NCI-H82 treated with DMSO at 0.1 percent for 48 hours (cell line): Measurements from ENCODE around the gene COMMD1.
A peak's percentile ranks its signal among the peaks of the same experiment; 100 is the strongest.
"Not testable (repeated sequence)": the region's sequence is repeated elsewhere in the genome, so short reads cannot be mapped to it uniquely, and the experiment has no call there.

Experiments used
- DNase-seq: peaks from one replicate; lab custom pipeline; 2025; ENCODE audit not compliant: unreplicated experiment; lab: John Stamatoyannopoulos, UW

COMMD1 gene

DNA sequence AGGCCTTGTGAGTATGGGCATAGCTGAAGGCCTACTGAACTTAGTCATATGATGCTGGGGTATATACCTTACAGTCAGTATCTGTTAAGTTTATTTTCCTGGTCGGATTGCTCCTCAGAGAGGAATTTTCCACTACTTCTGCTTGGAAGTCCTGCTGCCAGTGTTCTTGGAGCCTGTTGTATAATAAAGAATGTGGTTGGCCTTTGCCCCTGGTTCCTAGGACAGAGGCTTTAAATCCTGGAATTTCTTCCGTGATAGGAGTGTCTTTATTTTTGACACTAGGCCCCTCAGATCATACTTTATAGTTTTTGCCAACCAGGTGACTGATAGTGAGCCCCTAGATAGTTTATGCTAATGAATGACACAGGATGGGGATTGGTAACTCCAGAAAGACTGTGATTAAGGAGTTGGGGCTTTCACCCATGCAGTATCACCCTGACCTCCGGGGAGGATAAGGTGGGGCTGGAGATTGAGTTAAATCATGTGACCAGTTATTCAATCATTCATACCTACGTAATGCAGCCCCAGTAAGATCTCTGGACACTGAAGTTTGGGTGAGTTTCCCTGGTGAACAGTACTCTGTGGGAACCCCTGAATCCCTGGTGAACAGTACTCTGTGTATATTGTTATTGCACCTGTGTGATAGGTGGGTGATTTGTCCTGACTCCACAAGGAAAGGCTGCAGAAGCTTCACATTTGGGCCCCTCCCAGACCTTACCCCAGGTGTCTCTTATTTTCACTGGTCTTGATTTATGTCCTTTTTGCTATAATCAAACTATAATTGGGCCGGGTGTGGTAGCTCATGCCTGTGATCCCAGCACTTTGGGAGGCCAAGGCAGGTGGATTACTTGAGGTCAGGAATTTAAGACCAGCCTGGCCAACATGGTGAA, 56.9 kb downstream of the COMMD1 start:
- DNase-seq = no peak

DNA sequence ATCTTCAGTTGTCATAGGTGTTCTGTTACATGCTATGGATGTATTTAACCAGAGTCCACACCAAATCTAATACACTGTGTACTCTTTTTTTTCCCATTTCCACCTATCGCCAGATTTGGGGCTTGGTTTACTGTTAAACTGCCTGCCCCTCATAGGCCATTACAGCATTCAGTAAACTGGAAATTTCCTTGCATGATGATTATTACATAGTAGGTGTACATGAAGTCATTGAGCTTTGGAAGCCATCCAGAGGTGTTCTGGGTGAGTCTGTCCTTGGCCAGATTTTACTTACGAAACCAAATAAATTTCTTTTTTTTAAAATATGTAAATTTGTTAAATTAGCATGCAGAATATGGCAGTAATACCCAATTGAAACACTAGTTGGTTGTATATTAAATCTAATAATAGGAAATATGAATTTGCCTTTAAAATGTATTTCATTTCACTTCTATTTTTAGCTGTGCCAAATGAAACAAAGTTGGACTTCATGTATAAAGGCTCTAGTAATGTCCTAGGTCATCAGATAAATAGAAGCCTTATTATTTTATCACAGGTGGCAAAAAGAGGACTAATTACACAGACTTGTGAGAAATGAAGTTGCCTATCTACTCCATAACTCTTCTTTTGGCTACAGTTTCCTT, 60.7 kb downstream of the COMMD1 start:
- no peak for DNase-seq

DNA sequence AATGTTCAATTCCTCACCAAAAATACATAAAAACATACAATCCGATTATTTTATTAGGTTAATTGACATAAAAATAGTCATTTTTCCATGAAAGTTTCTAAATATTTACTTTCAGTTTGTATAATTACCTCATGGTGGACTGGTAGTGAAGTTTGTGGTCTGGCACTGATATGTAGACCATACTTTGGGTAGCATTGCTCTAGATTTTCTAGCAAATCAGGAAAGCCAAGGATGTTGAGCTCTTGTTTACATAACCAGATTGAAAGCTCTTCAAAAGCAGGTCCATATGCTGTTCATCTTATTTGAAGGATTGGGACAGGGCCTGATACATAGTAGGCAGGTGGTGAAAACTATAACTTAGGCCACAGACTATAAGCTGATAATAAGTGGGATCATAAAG, 61.8 kb downstream of the COMMD1 start:
- peak; percentile 85 for DNase-seq

DNA sequence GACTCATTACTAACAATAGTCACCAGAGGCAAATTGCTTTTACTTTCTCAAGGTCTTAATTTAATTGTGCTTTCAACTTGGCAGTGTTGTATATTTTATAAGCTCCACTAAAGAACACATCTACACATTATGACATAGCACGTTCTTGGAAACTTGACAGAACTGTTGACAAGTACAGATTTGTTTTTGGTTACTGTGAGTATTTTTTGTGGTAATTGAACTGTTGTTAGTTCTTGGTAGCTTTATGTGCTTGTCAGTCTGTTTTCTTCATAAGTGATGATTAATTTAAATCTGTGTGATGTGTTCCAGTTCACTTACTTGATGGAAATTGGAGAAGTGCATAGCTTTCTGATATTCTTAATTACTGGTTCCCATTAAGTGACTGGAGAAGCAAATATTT, 63.9 kb downstream of the COMMD1 start:
- DNase-seq = no peak

DNA sequence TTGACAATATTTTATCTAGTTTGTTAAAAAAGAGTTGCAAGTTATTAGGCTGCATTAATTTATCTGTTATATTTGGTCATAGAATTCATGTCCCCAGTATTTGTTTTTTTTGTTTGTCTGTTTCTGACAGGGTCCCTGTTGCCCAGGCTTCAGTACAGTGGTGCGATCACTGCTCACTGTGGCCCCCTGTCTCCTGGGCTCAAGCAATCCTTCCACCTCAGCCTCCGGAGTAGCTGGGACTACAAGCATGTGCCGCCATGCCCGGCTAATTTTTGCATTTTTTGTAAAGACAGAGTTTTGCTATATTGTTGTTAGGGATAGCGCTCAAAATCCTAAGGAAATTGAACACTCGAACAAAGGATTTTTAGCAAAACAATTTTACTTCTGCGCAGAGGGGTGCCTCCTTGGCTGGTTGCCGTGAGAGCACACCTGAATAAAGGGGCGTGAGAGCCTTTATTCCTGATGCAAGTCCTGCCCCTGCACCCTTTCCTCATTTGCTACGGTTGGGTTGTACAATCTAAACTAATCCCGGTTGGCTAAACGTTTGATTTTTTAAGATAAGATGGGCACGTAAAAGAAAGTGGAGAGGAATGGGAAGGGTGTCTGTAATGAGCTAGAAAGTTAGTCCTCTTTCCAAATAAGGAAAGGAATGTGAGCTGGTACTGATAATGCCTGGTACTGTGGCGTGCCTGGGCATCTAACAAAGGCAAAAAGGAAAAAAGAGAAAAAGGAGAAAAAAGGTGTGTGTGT, 65.5 kb downstream of the COMMD1 start:
- DNase-seq = no peak

DNA sequence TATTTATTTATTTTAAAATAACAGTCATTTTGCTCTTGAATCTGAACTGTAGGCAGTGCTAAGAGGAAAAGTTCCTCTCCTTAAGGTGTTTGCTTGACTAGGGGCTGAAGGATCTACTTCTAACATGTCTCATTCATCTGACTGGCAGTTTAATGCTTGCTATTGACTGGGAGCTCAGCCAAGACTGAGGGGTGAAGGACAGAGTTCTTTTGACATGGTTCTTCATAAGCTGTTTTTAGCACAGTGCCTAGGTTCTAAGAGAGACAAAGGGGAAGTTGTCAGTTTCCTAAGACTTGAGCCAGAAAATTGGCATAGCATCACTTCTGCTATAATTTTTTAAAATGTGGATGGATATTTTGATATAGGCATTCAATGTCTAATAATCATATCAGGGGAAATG, 73.0 kb downstream of the COMMD1 start:
- DNase-seq = no peak

DNA sequence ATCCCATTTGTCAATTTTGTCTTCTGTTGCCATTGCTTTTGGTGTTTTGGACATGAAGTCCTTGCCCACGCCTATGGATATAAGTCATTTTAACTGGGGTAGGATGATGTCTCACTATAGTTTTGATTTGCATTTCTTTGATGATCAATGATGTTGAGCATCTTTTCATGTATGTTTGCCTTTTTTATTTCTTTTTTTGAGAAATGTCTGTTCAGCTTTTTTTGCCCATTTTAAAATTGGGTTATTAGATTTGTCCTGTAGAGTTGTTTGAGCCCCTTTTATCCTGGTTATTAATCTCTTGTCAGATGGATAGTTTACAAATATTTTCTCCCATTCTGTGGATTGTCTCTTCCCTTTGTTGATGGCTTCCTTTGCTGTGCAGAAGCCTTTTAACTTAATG, 75.3 kb downstream of the COMMD1 start:
- no peak for DNase-seq

DNA sequence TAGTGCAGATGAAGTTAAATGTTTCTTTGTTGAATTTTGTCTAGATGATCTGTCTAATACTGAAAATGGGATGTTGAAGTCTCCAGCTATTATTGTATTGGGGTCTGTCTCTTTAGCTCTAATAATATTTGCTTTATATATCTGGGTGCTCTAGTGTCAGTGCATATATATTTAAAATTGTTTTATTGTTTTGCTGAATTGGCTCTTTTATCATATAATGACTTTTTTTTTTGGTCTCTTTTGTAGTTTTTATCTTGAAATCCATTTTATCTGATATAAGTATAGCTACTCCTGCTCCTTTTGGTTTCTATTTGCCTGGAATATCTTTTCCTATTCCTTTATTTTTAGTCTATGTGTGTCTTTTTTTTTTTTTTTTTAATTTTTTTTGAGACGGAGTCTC, 79.2 kb downstream of the COMMD1 start:
- no peak for DNase-seq

DNA sequence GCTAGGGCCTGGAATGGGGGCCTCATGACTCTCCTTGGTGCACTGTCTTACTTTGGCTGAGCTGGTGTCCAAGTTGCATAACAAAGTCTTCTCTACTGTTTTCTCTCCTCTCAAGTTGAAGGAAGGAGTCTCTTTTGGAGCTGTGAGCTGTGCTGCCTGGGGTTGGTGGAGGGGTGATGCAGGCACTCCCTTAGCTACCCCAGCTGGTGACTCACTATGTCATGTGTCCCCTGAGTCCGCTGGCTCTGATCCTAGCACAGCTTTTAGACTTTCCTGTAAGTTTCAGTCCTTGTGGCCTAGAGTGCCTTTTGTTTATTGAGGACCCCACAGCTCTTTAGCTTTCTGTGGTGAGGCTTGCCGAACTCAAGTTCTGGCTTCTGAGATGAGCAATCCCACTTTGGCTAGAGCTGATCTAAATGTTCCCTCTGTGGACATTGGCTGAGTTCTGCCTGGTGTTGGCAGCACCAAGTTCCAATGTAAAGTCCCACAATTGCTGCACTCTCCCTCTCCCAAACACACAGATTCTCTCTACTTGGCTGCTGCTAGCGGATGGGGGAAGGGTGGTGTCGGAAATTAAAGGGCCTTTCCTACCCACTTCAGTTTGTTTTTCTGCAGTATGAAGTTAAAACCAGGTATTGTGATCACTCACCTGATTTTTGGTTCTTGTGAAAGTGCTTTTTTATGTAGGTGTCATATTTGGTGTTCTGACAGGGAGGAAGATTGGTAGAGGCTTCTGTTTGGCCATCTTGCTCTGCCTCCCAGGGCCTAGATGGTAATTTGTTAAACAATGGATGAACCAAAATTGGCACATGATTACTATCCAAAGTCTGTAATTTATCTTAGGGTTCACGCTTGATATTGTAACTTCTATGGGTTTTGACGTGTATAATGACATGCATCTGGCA, 83.2 kb downstream of the COMMD1 start:
- DNase-seq = no peak

DNA sequence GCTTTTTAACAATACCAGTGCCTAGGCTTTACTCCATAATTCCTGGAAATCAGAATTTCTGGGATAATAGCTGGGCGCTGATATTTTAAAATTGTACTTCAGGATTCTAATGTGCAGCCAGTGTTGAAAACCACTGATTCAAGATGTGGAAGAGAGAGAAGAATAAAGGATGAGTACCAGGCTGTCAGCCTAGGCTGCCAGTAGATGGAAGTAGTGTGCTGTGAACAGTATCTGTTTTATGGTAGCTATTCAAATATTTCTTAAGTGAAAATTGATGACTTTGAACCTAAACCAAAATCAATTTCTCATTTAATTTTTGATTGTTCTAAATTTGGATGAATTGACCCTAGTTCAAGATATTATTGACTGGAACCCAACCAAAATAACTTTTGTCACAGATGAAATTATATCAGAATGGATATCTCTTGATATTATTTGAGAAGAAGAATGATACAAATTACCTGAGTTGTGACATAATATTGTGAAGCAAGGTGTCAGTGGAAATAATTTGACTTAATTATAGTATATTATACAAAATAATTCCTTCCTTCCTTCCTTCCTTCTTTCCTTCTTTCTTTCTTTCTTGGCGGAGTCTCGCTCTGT, 88.0 kb downstream of the COMMD1 start:
- peak; percentile 65 for DNase-seq

DNA sequence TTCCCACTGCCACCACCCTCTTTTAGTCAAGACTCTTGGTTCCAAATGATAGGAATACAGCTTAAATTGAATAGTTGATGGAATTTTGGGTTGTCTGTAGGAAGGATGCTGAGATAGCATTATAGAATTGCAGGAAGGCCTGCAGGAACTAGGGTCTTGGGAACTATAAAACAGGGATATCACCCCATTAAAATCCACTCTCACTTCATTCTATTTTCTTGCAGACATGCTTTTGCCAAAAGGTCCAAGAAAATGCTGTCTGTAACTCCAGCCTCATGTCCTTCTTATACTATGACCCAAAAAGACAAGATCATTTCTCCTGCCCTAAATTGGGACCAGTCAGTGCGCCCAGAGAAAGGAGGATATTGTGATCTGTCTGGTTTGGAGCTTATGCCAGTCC, 89.1 kb downstream of the COMMD1 start:
- no peak for DNase-seq

DNA sequence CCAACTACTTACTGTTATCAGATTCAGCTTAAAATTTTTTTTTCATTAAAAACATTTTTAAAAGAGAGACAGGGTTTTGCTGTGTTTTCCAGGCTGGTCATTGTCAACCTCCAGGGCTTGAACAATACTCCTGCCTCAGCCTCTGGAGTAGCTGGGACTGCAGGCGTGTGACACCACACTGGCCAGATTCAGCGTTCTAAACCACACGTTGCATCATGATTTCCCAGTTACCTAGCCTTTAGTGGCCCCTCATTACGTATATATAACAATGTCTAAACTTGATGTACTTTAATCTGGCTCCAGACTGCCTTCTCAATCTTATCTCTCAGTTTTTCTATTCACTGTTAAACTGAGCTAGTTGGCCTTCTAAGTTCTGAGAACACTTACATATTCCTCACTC, 89.6 kb downstream of the COMMD1 start:
- DNase-seq = no peak

DNA sequence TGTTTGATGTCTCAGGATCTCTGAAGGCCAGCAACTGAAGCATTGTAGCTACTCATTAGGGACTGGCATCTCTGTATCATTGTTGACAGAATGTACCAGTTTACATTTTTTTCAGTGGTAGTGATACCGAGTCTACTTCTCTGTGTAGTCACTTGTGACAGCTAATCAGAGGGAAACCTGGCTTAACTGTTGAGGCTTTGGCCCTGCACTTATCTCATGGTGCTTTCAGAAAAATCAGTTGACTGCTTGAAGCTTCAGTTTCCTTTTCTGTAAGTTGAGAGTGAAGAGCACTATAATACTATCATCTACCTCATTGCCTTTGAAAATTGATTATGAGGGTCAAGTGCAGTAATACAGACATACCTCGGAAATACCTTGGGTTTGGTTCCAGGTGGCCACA, 90.0 kb downstream of the COMMD1 start:
- no peak for DNase-seq

DNA sequence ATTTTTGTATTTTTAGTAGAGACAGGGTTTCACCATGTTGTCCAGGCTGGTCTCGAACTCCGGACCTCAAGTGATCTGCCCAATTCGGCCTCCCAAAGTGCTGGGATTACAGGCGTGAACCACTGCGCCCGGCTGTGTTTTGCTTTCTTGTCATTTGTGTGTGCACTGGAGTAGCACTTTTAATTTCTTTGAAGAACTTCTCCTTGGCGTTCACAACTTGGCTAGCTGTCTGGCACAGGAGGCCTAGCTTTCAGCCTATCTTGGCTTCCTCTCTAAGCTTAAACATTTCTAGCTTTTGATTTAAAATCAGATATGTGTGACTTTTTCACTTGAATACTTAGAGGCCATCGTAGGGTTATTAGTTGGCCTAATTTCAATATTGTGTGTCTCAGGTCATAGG, 93.0 kb downstream of the COMMD1 start:
- no peak for DNase-seq

DNA sequence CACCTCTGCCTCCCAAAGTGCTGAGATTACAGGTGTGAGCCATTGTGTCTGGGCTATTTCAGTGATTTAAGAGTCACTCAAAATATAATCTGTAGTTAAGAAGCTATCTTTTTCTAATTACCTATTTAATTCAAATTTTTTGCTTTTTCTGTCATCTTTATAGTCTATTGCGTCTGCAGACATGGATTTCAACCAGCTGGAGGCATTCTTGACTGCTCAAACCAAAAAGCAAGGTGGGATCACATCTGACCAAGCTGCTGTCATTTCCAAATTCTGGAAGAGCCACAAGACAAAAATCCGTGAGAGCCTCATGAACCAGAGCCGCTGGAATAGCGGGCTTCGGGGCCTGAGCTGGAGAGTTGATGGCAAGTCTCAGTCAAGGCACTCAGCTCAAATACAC, 95.1 kb downstream of the COMMD1 start:
- no peak for DNase-seq

DNA sequence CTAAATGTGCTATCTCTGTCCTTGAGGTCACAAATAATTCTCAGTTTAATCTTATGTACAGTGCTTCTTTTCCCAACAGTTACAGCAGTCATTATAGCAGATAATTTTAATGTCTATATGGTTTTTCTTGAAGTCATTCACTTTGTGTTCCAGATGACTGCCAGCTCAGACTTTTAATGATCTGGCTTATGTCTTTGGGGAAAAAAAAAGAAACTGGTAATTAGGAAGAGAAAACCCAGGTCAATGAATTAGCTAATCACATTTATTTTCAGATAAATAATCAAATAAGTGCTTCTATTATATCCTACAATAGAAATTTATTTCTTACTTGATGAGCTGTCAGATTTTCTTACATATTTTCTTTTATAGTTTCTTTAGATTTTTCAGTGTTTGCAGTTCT, 96.0 kb downstream of the COMMD1 start:
- no peak for DNase-seq

DNA sequence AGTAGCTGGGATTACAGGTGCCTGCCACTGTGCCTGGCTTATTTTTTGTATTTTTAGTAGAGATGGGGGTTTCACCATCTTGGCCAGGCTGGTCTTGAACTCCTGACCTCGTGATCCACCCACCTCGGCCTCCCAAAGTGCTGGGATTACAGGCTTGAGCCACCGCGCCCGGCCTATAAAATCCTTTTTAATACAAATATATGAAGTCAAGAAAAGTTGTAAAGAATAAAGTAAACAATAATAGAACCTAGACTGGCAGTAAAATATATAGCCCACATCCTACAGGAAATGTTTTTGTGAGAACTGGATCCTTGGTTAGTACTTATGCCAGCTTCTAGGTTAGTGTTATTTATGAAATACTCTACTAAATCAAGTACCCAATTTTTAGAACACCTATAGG, 99.0 kb downstream of the COMMD1 start:
- not testable (repeated sequence) for DNase-seq

DNA sequence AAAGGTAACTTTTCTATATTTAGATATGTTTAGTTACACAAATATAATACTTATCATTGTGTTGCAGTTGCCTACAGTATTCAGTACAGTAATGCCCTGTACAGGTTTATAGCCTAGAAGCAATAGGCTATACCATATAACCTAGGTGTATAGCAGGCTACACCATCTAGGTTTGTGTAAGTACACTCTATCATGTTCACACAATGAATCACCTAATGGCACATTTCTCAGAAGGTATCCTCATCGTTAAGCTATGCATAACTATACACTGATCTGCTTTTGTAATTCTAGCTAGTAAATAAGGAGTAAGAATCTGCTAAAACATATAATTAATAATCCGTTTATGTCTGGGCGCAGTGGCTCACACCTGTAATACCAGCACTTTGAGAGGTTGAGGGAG, 102.1 kb downstream of the COMMD1 start:
- no peak for DNase-seq

DNA sequence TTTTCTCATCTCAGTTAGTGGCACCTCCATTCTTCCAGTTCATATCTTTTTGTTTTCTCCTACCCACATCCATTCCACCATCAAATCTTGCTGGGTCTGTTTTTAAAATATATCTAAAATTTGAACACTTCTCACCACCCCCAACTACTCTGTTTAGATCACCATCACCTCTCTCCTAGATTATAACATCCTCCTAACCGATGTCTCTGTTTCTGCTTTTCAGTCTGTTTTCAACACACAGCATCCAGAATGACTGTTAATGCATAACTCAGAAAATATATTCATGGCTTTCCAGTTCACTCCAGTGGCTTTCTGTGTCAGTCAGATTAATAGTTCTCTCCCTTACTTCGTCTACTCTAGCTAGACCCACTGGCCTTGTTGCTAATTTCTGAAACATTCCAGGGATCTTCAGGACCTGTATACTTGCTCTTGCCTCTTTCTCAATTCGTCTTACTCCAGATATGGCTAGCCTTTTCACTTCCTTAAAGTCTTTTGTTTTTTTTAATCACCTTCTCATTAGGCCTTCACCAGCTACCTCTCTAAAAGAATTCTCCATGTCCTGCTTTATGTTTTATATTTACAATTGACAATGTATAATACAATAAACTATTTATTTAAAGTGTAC, 105.3 kb downstream of the COMMD1 start:
- DNase-seq = no peak

DNA sequence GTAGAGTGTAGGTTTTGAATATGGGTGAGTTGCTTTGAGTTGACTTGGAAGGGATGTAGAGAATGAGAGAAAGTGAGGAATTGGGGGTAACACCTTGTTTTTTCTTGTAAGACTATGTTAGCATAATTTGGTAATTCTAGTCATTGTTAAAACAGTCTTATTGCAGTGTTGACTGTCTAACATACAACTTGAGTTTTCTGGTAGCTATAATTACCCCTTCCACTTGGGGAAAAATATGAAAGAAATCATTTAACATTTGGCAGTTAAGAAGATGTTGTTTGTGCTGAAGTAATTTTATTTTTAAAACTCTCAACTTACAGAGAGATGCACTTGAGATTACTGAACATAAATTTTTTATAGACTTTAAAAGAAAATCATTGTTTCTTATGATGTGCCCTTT, 108.2 kb downstream of the COMMD1 start:
- DNase-seq = no peak
